GM12864 (cell line): ENCODE results near the gene TESK2.

Experiments
- DNase-seq: peaks from one replicate; pipeline ENCODE4 v3.0.0-alpha.2; 2011; ENCODE audit warnings: low read depth
- H3K4me3 ChIP-seq: 2 replicates; pipeline ENCODE4 v1.5.1; 2011; ENCODE audit warnings: mild to moderate bottlenecking, low read depth, low read length, control low read depth
- CTCF ChIP-seq: IDR thresholded peaks from 2 replicates; pipeline ENCODE4 v1.5.1; 2011; ENCODE audit warnings: low read depth, mild to moderate bottlenecking, moderate library complexity, low read length, control low read depth, inconsistent platforms; ENCODE audit errors: missing control alignments

Gene TESK2

GRCh38 chr1:45355683-45356082, 135.3 kb downstream of the TESK2 start:
- no peak overlapping the region for H3K4me3 ChIP-seq
- no peak for TF ChIP-seq CTCF
- no peak for DNase-seq

- no peak for DNase-seq
- no peak for TF ChIP-seq CTCF
- H3K4me3 ChIP-seq, result no peak overlapping the region
These were observed 136.1 kb downstream of the TESK2 start for GRCh38 chr1:45354838-45355237.

- DNase-seq, result no peak
- TF ChIP-seq CTCF, result no peak
- H3K4me3 ChIP-seq, result no peak overlapping the region
These were observed 137.3 kb downstream of the TESK2 start for GRCh38 chr1:45353685-45354084.

GRCh38 chr1:45351508-45351907, 139.5 kb downstream of the TESK2 start:
- H3K4me3 ChIP-seq, result no peak overlapping the region
- TF ChIP-seq CTCF, result no peak
- no peak for DNase-seq

GRCh38 chr1:45348966-45349677, 141.8 kb downstream of the TESK2 start:
- no peak for TF ChIP-seq CTCF
- no peak for DNase-seq
- H3K4me3 ChIP-seq, result no peak overlapping the region

GRCh38 chr1:45348609-45348965, 142.4 kb downstream of the TESK2 start:
- no peak for DNase-seq
- no peak for TF ChIP-seq CTCF
- H3K4me3 ChIP-seq, result no peak overlapping the region

GRCh38 chr1:45348020-45348419, 142.9 kb downstream of the TESK2 start:
- H3K4me3 ChIP-seq, result no peak overlapping the region
- DNase-seq, result no peak
- TF ChIP-seq CTCF, result no peak
